Transverse colon (tissue), 4 donors: ENCODE results near the gene ARHGAP10.

Experiments used
- EP300 ChIP-seq: sonication (generic); formaldehyde crosslinking; IDR thresholded peaks from one replicate; pipeline ENCODE4 v1.6.1; 2017; ENCODE audit warnings: antibody characterized with exemption, low read depth
- POLR2A ChIP-seq: fragments of 450-650 bp; IDR thresholded peaks from one replicate; pipeline ENCODE4 v1.6.1; 2016; ENCODE audit warnings: antibody characterized with exemption, mild to moderate bottlenecking, moderate library complexity
- POLR2AphosphoS5 ChIP-seq, 3 donors: sonication (generic); formaldehyde crosslinking; IDR thresholded peaks; one replicate each; pipeline ENCODE4 v1.6.1; 2016; ENCODE audit warnings: antibody characterized with exemption in 3 of 3
- TF ChIP-seq, protein P1 (sequence below), 5 experiments: fragments of 200-600 bp in 3 of 5; fragments of 450-650 bp in 2 of 5; sonication (generic) in 3 of 5; IDR thresholded peaks; 1 replicate in 2 of 5; 2 replicates in 3 of 5; pipeline ENCODE4 v1.5.1; 2016 to 2017; ENCODE audit warnings: antibody characterized with exemption in 5 of 5, inconsistent platforms in 3 of 5, mild to moderate bottlenecking in 2 of 5, moderate library complexity in 1 of 5

DNA sequence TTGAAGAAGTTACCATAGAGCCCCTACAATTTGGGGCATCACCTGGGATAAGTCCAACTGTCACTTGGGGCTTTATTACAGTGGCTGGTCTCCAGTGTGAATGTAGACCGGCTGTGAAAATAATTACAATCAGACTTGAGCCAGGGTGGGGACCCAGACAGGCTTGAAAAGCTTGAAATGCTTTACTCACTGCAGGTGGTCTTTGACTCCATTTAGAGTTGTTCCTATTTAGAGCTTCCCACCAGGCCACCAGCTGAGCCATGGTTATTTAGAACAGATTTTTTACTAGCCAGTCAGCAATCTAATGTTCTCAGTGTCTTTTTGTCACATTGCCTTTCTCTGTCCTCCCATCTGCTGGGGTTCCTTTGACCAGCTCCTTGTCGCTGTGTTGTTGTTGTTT lies 5.7 kb downstream of the ARHGAP10 start:
- TF ChIP-seq POLR2AphosphoS5 (IDR thresholded peaks at IDR 0.05) (no peak), EP300 (no peak), POLR2A (no peak)
- TF ChIP-seq, protein P1, sequence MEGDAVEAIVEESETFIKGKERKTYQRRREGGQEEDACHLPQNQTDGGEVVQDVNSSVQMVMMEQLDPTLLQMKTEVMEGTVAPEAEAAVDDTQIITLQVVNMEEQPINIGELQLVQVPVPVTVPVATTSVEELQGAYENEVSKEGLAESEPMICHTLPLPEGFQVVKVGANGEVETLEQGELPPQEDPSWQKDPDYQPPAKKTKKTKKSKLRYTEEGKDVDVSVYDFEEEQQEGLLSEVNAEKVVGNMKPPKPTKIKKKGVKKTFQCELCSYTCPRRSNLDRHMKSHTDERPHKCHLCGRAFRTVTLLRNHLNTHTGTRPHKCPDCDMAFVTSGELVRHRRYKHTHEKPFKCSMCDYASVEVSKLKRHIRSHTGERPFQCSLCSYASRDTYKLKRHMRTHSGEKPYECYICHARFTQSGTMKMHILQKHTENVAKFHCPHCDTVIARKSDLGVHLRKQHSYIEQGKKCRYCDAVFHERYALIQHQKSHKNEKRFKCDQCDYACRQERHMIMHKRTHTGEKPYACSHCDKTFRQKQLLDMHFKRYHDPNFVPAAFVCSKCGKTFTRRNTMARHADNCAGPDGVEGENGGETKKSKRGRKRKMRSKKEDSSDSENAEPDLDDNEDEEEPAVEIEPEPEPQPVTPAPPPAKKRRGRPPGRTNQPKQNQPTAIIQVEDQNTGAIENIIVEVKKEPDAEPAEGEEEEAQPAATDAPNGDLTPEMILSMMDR (IDR thresholded peaks at IDR 0.05), result no peak
